Peyer's patch (tissue), 4 donors: ENCODE measurements around the gene MUTYH.

ENCODE experiments used
- POLR2A ChIP-seq, 2 donors: fragments of 450-650 bp; IDR thresholded peaks; one replicate each; pipeline ENCODE4 v1.5.1; 2017; ENCODE audit warnings: antibody characterized with exemption in 2 of 2, mild to moderate bottlenecking in 2 of 2, moderate library complexity in 2 of 2
- TF ChIP-seq, protein P1 (sequence below), 6 experiments: fragments of 450-650 bp in 4 of 6; fragments of 200-600 bp in 2 of 6; sonication (generic) in 1 of 6; IDR thresholded peaks; one replicate each; pipeline ENCODE4 v1.5.1; 2017 to 2019; ENCODE audit warnings: antibody characterized with exemption in 6 of 6, mild to moderate bottlenecking in 3 of 6, moderate library complexity in 1 of 6

GRCh38 chr1:45375104-45376090 is 35.2 kb upstream of the MUTYH start:
- no peak for TF ChIP-seq POLR2A (IDR thresholded peaks at IDR 0.05)
- TF ChIP-seq, protein P1, sequence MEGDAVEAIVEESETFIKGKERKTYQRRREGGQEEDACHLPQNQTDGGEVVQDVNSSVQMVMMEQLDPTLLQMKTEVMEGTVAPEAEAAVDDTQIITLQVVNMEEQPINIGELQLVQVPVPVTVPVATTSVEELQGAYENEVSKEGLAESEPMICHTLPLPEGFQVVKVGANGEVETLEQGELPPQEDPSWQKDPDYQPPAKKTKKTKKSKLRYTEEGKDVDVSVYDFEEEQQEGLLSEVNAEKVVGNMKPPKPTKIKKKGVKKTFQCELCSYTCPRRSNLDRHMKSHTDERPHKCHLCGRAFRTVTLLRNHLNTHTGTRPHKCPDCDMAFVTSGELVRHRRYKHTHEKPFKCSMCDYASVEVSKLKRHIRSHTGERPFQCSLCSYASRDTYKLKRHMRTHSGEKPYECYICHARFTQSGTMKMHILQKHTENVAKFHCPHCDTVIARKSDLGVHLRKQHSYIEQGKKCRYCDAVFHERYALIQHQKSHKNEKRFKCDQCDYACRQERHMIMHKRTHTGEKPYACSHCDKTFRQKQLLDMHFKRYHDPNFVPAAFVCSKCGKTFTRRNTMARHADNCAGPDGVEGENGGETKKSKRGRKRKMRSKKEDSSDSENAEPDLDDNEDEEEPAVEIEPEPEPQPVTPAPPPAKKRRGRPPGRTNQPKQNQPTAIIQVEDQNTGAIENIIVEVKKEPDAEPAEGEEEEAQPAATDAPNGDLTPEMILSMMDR (IDR thresholded peaks at IDR 0.05): no peak
